HEK293 (cell line): ENCODE measurements around the gene CDK14.

ENCODE experiments used
- CTCF ChIA-PET: fragments of 350-600 bp; formaldehyde crosslinking; extraction: SDS; loops from one replicate; lab custom pipeline; 2021; ENCODE audit warnings: antibody characterized with exemption; lab: Yijun Ruan, JAX
- POLR2A ChIA-PET: fragments of 300-600 bp; formaldehyde crosslinking; extraction: SDS; loops from one replicate; lab custom pipeline; 2020; ENCODE audit warnings: antibody characterized with exemption, inconsistent platforms; lab: Yijun Ruan, JAX
- H3K27ac ChIP-seq: fragments of 200-500 bp; sonication (Bioruptor generic); 2 replicates; pipeline ENCODE4 v1.5.1; 2014; ENCODE audit warnings: low read depth, low read length, control low read depth, inconsistent platforms; ENCODE audit errors: extremely low read depth
- H3K36me3 ChIP-seq, 2 experiments: fragments of 200-500 bp in 1 of 2; sonication (Bioruptor generic) in 1 of 2; 1 replicate in 1 of 2; 2 replicates in 1 of 2; pipeline ENCODE4 v1.5.1; 2014 to 2017; ENCODE audit warnings: inconsistent platforms in 2 of 2, low read length in 2 of 2; ENCODE audit not compliant: control insufficient read depth in 2 of 2, insufficient read depth in 1 of 2
- H3K4me1 ChIP-seq: fragments of 200-500 bp; sonication (Bioruptor generic); 2 replicates; pipeline ENCODE4 v1.5.1; 2014; ENCODE audit warnings: mild to moderate bottlenecking, low read length, inconsistent platforms; ENCODE audit not compliant: control insufficient read depth, insufficient read depth
- H3K4me3 ChIP-seq: 2 replicates; pipeline ENCODE4 v1.5.1; 2011; ENCODE audit warnings: low read depth, mild to moderate bottlenecking, control low read depth, low read length, moderate library complexity
- H3K9me3 ChIP-seq: fragments of 200-500 bp; sonication (Bioruptor generic); 2 replicates; pipeline ENCODE4 v1.5.1; 2014; ENCODE audit warnings: low read depth, low read length, inconsistent platforms; ENCODE audit not compliant: control insufficient read depth, insufficient read depth
- AEBP2 ChIP-seq: fragments of 450-650 bp; formaldehyde crosslinking; IDR thresholded peaks from 2 replicates; pipeline ENCODE4 v1.5.1; 2016; ENCODE audit warnings: missing biosample characterization, missing genetic modification characterization, borderline replicate concordance
- HOXC10 ChIP-seq: sonication (generic); formaldehyde crosslinking; IDR thresholded peaks from 2 replicates; pipeline ENCODE4 v1.8.1; 2023; ENCODE audit warnings: mild to moderate bottlenecking, missing genetic modification reagents
- HOXD13 ChIP-seq: sonication (generic); formaldehyde crosslinking; IDR thresholded peaks from 2 replicates; pipeline ENCODE4 v1.8.0; 2022; ENCODE audit warnings: missing genetic modification reagents, borderline replicate concordance
- KLF16 ChIP-seq: fragments of 450-650 bp; formaldehyde crosslinking; IDR thresholded peaks from 2 replicates; pipeline ENCODE4 v1.5.1; 2017; ENCODE audit warnings: missing biosample characterization, missing genetic modification characterization
- OSR2 ChIP-seq: fragments of 450-650 bp; formaldehyde crosslinking; IDR thresholded peaks from 2 replicates; pipeline ENCODE4 v1.5.1; 2016; ENCODE audit warnings: missing biosample characterization, missing genetic modification characterization
- REPIN1 ChIP-seq: fragments of 450-650 bp; formaldehyde crosslinking; IDR thresholded peaks from 2 replicates; pipeline ENCODE4 v1.5.1; 2017; ENCODE audit warnings: missing biosample characterization, missing genetic modification characterization, low read depth
- YY1 ChIP-seq: fragments of 450-650 bp; formaldehyde crosslinking; IDR thresholded peaks from 2 replicates; pipeline ENCODE4 v1.5.1; 2018; ENCODE audit warnings: missing biosample characterization, missing genetic modification characterization
- ZBTB8A ChIP-seq: fragments of 450-650 bp; formaldehyde crosslinking; IDR thresholded peaks from 2 replicates; pipeline ENCODE4 v1.5.1; 2016; ENCODE audit warnings: missing biosample characterization, missing genetic modification characterization
- ZFP41 ChIP-seq: fragments of 450-650 bp; formaldehyde crosslinking; IDR thresholded peaks from 2 replicates; pipeline ENCODE4 v1.5.1; 2016; ENCODE audit warnings: missing biosample characterization, missing genetic modification characterization, borderline replicate concordance
- ZNF155 ChIP-seq: fragments of 450-650 bp; formaldehyde crosslinking; IDR thresholded peaks from 2 replicates; pipeline ENCODE4 v1.5.1; 2016; ENCODE audit warnings: missing biosample characterization, missing genetic modification characterization
- ZNF24 ChIP-seq: fragments of 450-650 bp; formaldehyde crosslinking; IDR thresholded peaks from 2 replicates; pipeline ENCODE4 v1.5.1; 2016; ENCODE audit warnings: missing biosample characterization, missing genetic modification characterization
- ZNF335 ChIP-seq: fragments of 450-650 bp; formaldehyde crosslinking; conservative IDR thresholded peaks from 2 replicates; pipeline ENCODE4 v1.5.1; 2016; ENCODE audit warnings: missing biosample characterization, missing genetic modification characterization
- ZNF341 ChIP-seq: fragments of 450-650 bp; formaldehyde crosslinking; IDR thresholded peaks from 2 replicates; pipeline ENCODE4; 2016; ENCODE audit warnings: low read depth, missing biosample characterization, missing genetic modification characterization
- ZNF37A ChIP-seq: fragments of 450-650 bp; IDR thresholded peaks from 2 replicates; pipeline ENCODE4 v1.5.1; 2018; ENCODE audit warnings: missing biosample characterization, missing genetic modification characterization
- ZNF391 ChIP-seq: fragments of 450-650 bp; formaldehyde crosslinking; IDR thresholded peaks from 2 replicates; pipeline ENCODE4 v1.5.1; 2016; ENCODE audit warnings: low read depth, missing biosample characterization, missing genetic modification characterization, borderline replicate concordance
- ZNF449 ChIP-seq: fragments of 450-650 bp; formaldehyde crosslinking; IDR thresholded peaks from 2 replicates; pipeline ENCODE4 v1.5.1; 2017; ENCODE audit warnings: missing biosample characterization, mild to moderate bottlenecking, missing genetic modification characterization, moderate library complexity
- ZNF510 ChIP-seq: fragments of 450-650 bp; formaldehyde crosslinking; IDR thresholded peaks from 2 replicates; pipeline ENCODE4 v1.5.1; 2018; ENCODE audit warnings: mild to moderate bottlenecking, missing genetic modification characterization, missing biosample characterization; ENCODE audit not compliant: insufficient replicate concordance
- ZNF558 ChIP-seq: fragments of 450-650 bp; formaldehyde crosslinking; IDR thresholded peaks from 2 replicates; pipeline ENCODE4 v1.5.1; 2016; ENCODE audit warnings: missing biosample characterization, missing genetic modification characterization
- ZNF585B ChIP-seq: fragments of 450-650 bp; formaldehyde crosslinking; IDR thresholded peaks from 2 replicates; pipeline ENCODE4 v1.5.1; 2016; ENCODE audit warnings: missing biosample characterization, missing genetic modification characterization
- ZNF624 ChIP-seq: fragments of 450-650 bp; formaldehyde crosslinking; IDR thresholded peaks from 2 replicates; pipeline ENCODE4 v1.5.1; 2017; ENCODE audit warnings: missing biosample characterization, missing genetic modification characterization
- ZNF677 ChIP-seq: fragments of 450-650 bp; IDR thresholded peaks from 2 replicates; pipeline ENCODE4 v1.5.0; 2018; ENCODE audit warnings: missing biosample characterization, mild to moderate bottlenecking, missing genetic modification characterization, moderate library complexity
- ZNF701 ChIP-seq: fragments of 450-650 bp; formaldehyde crosslinking; IDR thresholded peaks from 2 replicates; pipeline ENCODE4 v1.5.1; 2016; ENCODE audit warnings: missing biosample characterization, missing genetic modification characterization
- ZNF843 ChIP-seq: fragments of 450-650 bp; formaldehyde crosslinking; IDR thresholded peaks from 2 replicates; pipeline ENCODE4 v1.5.1; 2016; ENCODE audit warnings: missing biosample characterization, missing genetic modification characterization
- ZSCAN23 ChIP-seq: fragments of 450-650 bp; formaldehyde crosslinking; IDR thresholded peaks from 2 replicates; pipeline ENCODE4 v1.5.1; 2016; ENCODE audit warnings: missing biosample characterization, missing genetic modification characterization
- ZSCAN30 ChIP-seq: fragments of 450-650 bp; IDR thresholded peaks from 2 replicates; pipeline ENCODE4 v1.5.1; 2018; ENCODE audit warnings: missing biosample characterization, mild to moderate bottlenecking, missing genetic modification characterization, moderate library complexity
- ZXDB ChIP-seq: fragments of 450-650 bp; formaldehyde crosslinking; IDR thresholded peaks from 2 replicates; pipeline ENCODE4 v1.5.1; 2016; ENCODE audit warnings: missing biosample characterization, missing genetic modification characterization
- TF ChIP-seq, protein P1 (sequence below): fragments of 450-650 bp; formaldehyde crosslinking; IDR thresholded peaks from 2 replicates; pipeline ENCODE4 v1.5.1; 2016; ENCODE audit warnings: missing biosample characterization, missing genetic modification characterization
- TF ChIP-seq, protein P2 (sequence below): fragments of 450-650 bp; formaldehyde crosslinking; IDR thresholded peaks from 2 replicates; pipeline ENCODE4 v1.5.1; 2016; ENCODE audit warnings: missing biosample characterization, missing genetic modification characterization

CDK14 gene

DNA sequence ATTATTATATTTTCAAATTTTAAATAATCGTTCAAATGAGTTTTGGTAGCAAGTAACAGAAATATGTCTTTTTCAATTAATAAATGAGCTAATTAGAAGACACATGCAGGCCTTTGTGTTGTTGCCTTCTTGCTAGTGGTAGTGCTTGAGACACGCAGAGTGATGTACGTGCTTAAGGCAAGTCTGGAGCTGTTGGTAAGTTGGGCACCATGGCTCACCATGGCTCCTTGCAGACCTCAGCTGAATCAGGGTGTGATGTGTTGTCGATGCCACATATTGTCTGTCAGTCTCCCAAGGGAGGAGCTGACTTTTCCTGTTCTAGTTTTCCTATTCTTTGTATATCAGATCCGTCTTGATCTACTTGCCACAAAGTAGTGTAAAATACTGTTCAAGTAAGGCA, 8.3 kb downstream of the CDK14 start:
- ChIA-PET CTCF (interaction anchor here (0.8 kb wide), 1 partner anchor 21 kb away, joined by 3 read pairs; no protein-coding TSS in a partner anchor), POLR2A (no interaction called here)

DNA sequence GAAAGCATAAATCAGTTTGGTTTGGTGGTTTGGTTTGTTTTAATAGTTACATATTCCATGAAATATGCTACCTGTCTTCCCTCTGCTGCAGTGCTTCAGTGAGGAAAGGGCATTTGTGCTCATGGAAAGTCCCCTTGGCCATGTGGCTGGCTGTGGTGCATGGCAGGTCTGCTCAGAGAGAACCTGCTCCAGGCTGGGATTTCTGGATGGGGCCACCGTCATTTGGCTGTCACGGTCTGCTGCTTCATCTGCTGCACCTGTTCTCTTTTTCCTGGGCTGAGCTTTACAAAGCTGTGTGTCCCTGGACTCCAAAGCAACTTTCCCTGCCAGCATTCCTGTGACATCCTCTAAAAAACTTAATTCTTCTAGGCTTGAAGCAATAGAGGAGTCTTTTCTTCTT, 8.9 kb downstream of the CDK14 start:
- Histone ChIP-seq H3K4me3 (no peak overlapping the region), H3K36me3 (no peaks in the 10 kb centered on the region), H3K27ac (no peak overlapping the region), H3K9me3 (no peaks in the 10 kb centered on the region), H3K4me1 (peaks cover 7% of the 10 kb centered on the region)
- ChIA-PET CTCF (interaction anchor here (0.8 to 1.9 kb wide), 2 partner anchors 20 to 24 kb away, joined by 3 to 4 read pairs; no protein-coding TSS in a partner anchor), POLR2A (no interaction called here)
- no peak for TF ChIP-seq ZNF510 (tag by site-specific recombination)
- TF ChIP-seq ZSCAN30, result no peak
- TF ChIP-seq ZXDB (tag by site-specific recombination), result no peak
- no peak for TF ChIP-seq ZNF391 (tag by site-specific recombination)
- TF ChIP-seq ZBTB8A (tag by site-specific recombination), result no peak
- no peak for TF ChIP-seq YY1 (tag by site-specific recombination)
- no peak for TF ChIP-seq REPIN1 (tag by site-specific recombination)
- no peak for TF ChIP-seq OSR2
- TF ChIP-seq HOXD13, result no peak
- no peak for TF ChIP-seq ZNF449
- TF ChIP-seq, all 188 proteins: peak for 0

More for the DNA sequence above, 8.3 kb downstream of the CDK14 start:
- TF ChIP-seq ZSCAN23 (tag by site-specific recombination) (no peak), ZNF843 (tag by site-specific recombination) (no peak), KLF16 (tag by site-specific recombination) (no peak), OSR2 (no peak), ZNF341 (tag by site-specific recombination) (no peak), ZNF585B (tag by site-specific recombination) (no peak), ZNF24 (no peak), AEBP2 (tag by site-specific recombination) (no peak), ZNF701 (tag by site-specific recombination) (no peak)
- TF ChIP-seq, all 188 proteins: peak for 0
- Histone ChIP-seq H3K27ac (no peak overlapping the region), H3K9me3 (no peaks in the 10 kb centered on the region), H3K4me1 (peaks cover 8% of the 10 kb centered on the region), H3K36me3 (no peaks in the 10 kb centered on the region), H3K4me3 (no peak overlapping the region)

DNA sequence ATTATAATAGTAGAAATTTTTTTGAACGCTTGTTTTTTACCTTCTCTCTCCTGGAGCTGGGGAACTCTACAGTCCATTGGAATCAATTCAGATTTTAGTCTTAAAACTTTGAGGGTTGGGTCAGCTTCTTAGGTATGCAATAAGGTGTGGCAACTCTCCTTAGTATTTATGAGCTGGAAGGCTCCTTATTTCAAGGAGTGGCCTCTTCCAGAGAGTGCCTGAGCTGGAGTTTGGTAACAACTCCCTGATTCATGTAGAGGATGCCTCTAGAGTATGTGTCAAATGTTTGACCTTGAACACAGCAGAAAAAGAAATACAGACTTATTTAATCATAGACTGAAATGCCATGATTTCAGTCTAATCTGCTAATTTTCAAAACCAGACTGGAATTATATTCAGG, 11.1 kb downstream of the CDK14 start:
- CTCF ChIA-PET, result interaction anchor here (0.6 to 1.9 kb wide), 4 partner anchors 11 to 117 kb away, joined by 4 read pairs; partner anchors contain the start of gene CDK14
- Histone ChIP-seq H3K4me1 (peaks cover 3% of the 10 kb centered on the region; the same call in 1 of the 2 replicates), H3K36me3 (no peaks in the 10 kb centered on the region), H3K27ac (no peak overlapping the region), H3K9me3 (no peaks in the 10 kb centered on the region), H3K4me3 (no peak overlapping the region)
- POLR2A ChIA-PET, result interaction anchor here (0.5 to 1.9 kb wide), 2 partner anchors 10 to 65 kb away, joined by 3 to 5 read pairs; no protein-coding TSS in a partner anchor
- TF ChIP-seq ZNF335 (tag by site-specific recombination) (no peak), HOXC10 (no peak), ZNF677 (tag by site-specific recombination) (no peak), ZNF558 (tag by site-specific recombination) (no peak), ZNF624 (tag by site-specific recombination) (no peak), ZXDB (tag by site-specific recombination) (no peak), ZFP41 (no peak), ZNF37A (tag by site-specific recombination) (no peak), ZNF155 (tag by site-specific recombination) (no peak)
- TF ChIP-seq, protein P1, sequence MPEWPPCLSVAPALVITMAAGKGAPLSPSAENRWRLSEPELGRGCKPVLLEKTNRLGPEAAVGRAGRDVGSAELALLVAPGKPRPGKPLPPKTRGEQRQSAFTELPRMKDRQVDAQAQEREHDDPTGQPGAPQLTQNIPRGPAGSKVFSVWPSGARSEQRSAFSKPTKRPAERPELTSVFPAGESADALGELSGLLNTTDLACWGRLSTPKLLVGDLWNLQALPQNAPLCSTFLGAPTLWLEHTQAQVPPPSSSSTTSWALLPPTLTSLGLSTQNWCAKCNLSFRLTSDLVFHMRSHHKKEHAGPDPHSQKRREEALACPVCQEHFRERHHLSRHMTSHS (tag by site-specific recombination), result no peak
- TF ChIP-seq, protein P2, sequence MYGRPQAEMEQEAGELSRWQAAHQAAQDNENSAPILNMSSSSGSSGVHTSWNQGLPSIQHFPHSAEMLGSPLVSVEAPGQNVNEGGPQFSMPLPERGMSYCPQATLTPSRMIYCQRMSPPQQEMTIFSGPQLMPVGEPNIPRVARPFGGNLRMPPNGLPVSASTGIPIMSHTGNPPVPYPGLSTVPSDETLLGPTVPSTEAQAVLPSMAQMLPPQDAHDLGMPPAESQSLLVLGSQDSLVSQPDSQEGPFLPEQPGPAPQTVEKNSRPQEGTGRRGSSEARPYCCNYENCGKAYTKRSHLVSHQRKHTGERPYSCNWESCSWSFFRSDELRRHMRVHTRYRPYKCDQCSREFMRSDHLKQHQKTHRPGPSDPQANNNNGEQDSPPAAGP (tag by site-specific recombination), result no peak
